Globus pallidus (tissue), 1 donor: ENCODE data around the gene CDON.
A peak's percentile ranks its signal among the peaks of the same experiment; 100 is the strongest.

ENCODE experiments used
- DNase-seq: peaks from one replicate; pipeline ENCODE4 v3.0.0-alpha.2; 2015; ENCODE audit warnings: low spot score

CDON gene

GRCh38 chr11:125956391-125957134 is 106.1 kb downstream of the CDON start:
- peak; percentile 59 for DNase-seq

DNA sequence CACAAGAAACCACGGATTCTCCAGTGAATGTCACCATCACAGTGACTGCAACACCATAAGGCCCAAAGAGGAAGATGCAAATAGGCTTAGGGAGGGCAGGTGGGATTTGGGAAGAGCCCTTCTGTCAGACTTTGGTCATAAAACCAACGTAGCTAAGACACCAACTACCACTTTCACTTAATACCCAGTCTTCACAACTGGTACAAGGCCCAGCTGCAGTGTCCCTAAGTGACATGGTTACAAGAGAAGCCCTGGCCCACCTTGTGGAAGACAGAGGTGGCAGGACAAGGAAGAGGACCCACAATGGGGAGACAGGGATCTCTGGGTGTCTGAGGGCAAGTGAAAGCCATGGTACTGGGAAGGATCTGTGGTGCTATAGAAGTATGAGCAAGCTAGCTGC is 106.8 kb downstream of the CDON start:
- DNase-seq, result no peak

- DNase-seq, result no peak
These were observed 107.6 kb downstream of the CDON start for GRCh38 chr11:125954945-125955640.

DNA sequence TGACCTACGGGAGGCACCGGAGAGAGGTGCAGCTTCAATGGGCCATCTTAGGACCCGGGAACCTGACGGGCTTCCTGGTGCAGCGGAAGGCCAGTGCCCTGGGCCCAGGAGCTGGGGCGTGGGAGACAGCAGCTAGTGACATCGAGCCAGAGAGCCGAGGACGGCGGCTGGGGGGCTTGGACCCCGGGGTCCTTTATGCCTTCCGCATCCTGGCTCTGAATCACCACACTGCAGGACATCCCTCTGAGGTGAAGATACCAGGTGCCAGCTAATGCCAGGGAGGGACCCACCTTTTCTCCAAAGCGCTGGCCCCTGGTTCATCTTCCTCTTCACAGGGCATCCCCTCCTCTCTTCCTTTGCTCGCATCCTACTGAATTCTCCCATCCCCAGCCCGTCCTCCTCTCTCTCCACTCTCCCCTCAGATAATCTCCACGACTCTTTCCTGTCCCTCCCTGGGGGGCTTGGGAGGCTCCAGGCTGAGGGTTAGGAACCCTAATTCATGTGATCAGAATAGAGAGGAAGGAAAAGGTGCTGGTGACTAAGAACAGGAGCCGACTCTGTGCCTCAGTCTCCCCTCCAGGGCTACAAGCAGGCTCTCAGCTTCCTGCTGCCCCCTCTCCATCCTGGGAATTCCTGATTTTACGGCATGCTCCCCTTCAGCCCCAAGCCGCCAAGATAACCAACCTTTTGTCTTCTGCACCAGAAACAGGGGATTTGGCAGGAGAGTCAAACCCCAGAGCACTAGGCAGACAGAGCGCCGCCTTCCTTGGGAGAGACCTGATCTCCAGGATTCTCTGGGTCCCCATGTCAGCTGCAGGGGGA is 108.3 kb downstream of the CDON start:
- no peak for DNase-seq

DNA sequence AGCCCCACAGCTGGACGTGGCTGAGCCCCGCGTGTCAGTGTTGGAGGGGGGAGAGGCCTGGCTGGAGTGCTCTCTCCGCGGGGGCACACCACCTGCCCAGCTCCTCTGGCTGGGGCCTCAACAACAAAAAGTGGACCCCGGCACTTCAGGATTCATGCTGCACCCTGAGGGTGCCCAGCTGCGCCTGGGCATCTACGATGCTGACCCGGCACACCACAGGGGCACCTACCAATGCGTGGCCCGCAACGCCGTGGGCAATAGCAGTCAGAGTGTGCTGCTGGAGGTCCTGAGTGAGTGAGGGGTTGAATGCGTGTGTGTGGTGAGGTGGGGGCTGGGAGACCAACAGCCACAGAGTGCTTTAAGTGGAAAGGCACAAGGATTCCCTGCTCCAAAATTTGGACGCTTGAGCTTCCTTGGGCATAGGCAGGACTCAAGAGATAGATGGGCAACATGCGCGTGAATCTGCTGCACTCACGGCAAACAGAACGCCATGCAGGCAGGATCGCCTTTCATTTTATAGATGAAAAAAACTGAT is 109.2 kb downstream of the CDON start:
- no peak for DNase-seq

- DNase-seq, result no peak
These were observed 109.7 kb downstream of the CDON start for GRCh38 chr11:125952973-125953372.

DNA sequence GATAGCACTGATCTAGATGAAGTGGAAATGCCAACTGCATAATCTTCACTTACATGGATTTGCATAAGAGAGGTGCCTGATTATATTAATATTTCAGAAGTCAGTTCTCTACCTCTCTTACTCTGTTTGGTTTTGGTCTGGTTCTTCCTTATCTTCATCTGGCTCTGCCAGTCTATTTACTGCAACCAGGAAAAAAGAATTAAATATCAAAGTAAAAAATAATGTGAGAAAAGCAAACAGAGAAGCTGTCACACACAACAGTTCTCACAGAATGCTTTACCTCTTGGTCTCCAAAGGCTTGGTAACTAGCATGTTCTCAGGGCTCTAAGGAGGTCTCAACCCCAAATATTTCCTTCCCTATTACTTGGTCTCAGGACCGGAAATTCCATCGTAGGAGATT is 110.1 kb downstream of the CDON start:
- DNase-seq, result no peak

GRCh38 chr11:125951731-125952130 is 110.9 kb downstream of the CDON start:
- DNase-seq, result no peak

GRCh38 chr11:125950696-125951651 is 111.7 kb downstream of the CDON start:
- DNase-seq, result no peak

GRCh38 chr11:125950178-125950490 is 112.5 kb downstream of the CDON start:
- DNase-seq, result no peak

DNA sequence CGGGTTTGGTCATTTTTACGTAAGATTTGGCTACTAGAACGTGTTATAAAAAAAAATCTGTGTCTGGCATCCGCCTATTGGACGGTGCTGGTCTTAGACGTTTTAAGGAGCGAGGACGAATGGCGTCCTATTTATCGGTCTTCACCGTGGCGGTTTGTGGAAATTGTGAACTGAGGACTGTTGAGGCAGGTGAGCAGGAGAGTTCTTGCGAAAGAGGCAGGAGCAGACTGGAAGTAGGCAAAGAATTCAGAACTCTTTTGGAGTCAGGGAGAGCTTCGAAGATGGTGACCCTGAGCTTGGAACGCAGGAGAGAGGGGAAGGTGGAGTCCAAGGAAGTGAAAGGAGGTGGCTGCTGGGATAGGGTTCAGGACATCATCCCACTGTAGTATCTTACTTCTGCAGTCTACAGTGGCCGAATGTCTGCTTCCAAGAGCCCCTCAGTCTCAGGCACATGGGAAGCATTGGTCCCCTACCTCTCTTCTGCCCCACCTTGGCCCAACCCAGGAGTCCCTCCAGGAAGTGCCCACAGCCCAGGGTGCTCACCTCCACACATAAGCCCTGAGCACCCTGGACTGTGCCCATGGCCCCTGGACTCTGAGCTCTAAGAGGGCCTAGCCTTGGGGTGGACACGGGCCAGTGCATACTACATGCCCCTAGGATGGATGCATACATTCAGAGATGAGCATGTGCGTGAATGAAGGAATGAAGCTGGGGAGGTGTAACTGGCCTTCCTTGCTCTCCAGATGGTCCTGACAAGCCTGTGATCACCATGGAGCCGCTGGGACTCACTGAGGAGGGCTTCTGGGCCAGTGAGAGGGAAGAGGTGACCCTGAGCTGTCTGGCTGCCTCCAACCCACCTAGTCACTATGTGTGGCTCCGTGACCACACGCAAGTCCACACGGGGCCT is 113.1 kb downstream of the CDON start:
- no peak for DNase-seq

GRCh38 chr11:125948278-125949051 is 114.2 kb downstream of the CDON start:
- no peak for DNase-seq

- no peak for DNase-seq
These were observed 115.0 kb downstream of the CDON start for GRCh38 chr11:125947419-125948277.

GRCh38 chr11:125946712-125947418 is 115.8 kb downstream of the CDON start:
- DNase-seq, result no peak

GRCh38 chr11:125945797-125946520 is 116.7 kb downstream of the CDON start, which contains the start of gene VSIG10L2:
Gene VSIG10L2, plus strand, starts transcription at chr11:125946044. Its CDS starts 12 bp downstream, at chr11:125946056.
- no peak for DNase-seq

DNA sequence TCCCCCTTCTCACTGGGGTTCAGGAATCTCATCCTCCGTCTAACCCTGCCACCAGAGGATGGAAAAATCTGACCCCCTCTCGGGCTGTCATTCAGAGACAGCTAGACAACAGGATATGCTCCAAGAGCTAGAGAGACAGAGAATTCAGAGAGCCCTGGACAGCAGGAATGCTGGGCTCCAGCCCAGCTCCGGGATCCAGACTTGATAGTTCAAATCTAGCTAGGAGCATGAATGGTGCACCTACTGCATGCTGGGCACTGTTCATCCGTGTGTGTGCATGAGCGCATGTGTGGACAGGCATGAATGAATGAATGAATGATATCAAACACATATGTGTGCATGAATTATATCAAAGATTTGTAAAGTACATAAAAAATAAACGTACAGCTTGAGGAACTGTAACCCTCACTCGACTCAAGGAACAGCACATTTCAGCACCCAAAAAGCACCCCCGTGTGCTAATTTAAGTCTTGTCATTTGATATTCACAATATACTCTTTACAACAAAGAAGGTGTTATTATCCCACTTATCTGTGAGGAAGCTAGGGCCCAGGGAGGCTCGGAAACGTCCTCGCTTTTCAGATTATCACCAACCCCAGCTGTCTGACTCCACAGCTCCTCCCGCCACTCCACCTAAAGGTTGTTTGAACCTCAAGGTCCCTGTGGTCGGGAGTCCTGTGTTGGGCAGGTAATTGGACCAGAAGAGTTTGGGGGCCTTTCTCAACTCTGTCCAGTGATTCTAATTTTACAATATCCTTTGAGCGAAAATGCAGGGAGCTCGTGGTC is 117.5 kb downstream of the CDON start:
- DNase-seq, result no peak
